Measurements from ENCODE around the gene PPP4R3C. TPM values are rescaled to one million over a fixed set of nuclear protein-coding genes. Genes with fewer than 3 reads are reported as not detected.

PPP4R3C gene
- not detected for total RNA-seq

DNA sequence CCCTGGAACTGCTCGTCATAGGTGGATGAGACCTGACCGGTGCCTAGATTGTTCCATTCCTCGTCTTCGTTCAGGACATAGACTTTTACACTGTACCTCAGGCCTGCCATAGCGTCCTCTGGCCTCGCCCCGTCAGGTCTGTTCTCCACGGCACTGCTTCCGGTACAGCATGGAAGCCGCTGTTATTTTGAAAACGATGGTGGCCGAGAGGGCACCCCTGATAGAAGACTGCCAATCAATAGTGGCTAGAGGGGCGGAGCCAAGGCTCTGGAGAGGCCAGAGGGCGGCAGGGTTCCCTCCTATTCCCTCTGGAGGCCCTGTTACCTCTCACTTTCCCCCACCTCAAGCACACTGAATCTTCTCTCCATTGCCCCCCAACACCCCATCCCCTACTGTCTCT, at the start of gene PPP4R3C:
Gene PPP4R3C (minus strand): TSS at position 155 of the 400 bp plus-strand sequence. CDS start 45 bp downstream, at position 110.
- TF ChIP-seq, protein P1, sequence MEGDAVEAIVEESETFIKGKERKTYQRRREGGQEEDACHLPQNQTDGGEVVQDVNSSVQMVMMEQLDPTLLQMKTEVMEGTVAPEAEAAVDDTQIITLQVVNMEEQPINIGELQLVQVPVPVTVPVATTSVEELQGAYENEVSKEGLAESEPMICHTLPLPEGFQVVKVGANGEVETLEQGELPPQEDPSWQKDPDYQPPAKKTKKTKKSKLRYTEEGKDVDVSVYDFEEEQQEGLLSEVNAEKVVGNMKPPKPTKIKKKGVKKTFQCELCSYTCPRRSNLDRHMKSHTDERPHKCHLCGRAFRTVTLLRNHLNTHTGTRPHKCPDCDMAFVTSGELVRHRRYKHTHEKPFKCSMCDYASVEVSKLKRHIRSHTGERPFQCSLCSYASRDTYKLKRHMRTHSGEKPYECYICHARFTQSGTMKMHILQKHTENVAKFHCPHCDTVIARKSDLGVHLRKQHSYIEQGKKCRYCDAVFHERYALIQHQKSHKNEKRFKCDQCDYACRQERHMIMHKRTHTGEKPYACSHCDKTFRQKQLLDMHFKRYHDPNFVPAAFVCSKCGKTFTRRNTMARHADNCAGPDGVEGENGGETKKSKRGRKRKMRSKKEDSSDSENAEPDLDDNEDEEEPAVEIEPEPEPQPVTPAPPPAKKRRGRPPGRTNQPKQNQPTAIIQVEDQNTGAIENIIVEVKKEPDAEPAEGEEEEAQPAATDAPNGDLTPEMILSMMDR (IDR thresholded peaks at IDR 0.05; ENCODE audit: low read depth), result no peak

DNA sequence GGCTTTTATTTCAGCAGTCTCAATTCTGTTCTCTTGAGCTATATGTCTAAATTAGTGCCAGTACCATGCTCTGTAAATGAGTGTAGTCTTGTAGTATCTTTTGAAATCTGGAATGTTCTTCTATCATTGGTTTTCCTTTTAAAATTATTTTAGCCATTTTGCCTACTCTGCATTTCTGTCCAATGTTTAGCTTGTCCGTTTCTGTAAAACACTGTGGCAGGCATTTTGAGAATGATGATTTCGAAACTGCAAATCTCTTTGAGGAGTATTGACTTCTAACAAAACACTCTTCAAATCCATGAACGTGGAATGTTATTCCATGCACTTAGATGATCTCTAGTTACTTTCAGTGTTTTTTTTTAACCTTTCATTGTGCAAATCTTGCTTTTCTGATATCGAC, 28.3 kb upstream of the PPP4R3C start:
- TF ChIP-seq, protein P1 (IDR thresholded peaks at IDR 0.05; ENCODE audit: low read depth), result no peak

DNA sequence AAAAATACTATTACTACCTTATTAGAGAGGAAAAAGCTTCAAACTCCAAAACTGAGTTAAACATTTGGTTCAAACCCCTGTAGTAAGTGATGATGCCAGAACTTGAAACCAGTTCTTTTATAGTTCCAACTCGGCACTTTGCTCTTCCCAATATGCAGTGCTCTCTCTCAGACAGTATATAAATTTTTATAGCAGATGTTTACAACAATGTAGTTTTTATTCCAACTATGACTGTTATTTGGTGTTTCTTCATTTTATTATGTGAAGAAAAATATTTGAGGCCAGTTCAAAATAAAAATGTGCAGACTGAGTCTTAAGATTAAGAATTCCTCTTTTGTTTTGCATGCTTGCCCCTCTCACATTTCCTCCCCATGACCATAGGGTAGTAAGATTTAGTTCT, 2.9 kb upstream of the PPP4R3C start:
- TF ChIP-seq, protein P1 (IDR thresholded peaks at IDR 0.05; ENCODE audit: low read depth), result no peak

DNA sequence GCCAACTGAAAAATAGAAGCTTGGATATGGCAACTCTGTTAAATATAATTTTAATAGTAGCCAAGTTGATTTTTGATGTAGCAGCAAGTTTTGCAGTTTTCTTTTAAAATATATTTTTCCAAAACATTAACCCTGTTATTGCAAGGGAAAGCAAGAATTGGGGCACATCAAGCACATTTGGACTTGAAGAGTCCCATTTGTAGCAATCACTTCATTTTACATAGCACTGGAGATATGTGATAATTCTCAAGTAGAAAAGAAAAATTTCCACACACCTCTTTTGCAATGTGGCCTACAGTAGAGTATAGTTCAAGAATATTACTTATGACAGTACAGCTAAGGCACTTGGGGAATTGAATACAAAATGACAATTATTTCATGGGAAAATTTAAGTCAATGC, 1.9 kb upstream of the PPP4R3C start:
- TF ChIP-seq, protein P1 (IDR thresholded peaks at IDR 0.05; ENCODE audit: low read depth), result no peak

DNA sequence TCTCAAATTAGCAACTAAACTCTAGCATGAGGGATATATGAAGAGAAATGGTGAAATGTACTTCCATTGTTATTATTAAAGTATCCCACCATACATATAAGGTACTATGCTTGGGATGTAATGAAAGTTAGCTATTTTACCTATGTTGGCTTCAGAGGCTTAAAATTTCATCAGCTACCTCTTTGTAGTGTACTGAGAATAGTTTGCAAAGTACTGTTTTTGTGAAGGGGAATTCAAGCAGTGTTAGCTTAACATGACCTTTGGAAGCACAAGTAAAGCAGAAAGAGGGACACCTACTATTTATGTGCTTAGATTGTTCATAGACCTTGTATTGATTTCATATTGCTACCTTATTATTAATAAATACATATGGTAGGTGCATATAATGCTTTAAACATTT, 11.8 kb downstream of the PPP4R3C start:
- TF ChIP-seq, protein P1 (IDR thresholded peaks at IDR 0.05; ENCODE audit: low read depth), result no peak

DNA sequence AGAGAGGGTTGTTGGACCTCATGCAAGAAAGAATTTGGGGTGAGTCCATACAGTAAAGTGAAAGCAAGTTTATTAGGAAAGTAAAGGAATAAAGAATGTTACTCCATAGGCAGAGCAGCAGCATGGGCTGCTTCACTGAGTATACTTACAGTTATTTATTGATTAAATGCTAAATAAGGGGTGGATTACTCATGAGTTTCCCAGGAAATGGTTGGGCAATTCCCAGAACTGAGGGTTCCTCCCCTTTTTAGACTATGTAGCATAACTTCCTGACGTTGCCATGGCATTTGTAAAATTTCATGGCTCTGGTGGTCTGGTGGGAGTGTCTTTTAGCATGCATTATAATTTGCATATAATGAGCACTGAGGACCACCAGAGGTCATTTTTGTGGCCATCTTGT, 16.7 kb downstream of the PPP4R3C start:
- TF ChIP-seq, protein P1 (IDR thresholded peaks at IDR 0.05; ENCODE audit: low read depth), result no peak

DNA sequence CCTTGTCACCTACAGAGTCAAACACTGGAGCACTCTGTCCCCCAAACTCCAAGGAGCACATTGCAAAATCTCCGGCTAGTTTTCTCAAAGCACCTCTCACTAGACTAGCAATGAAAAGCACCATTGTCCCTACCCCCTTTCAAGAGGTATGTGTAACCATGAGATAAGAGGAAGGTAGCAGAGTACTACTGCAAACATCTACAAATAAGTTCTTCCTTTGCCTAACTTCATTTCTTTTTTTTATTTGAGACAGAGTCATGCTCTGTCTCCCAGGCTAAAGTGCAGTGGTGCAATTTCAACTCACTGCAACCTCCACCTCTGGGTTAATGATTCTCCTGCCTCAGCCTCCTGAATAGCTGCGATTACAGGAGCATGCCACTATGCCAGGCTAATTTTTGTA, 17.7 kb downstream of the PPP4R3C start:
- TF ChIP-seq, protein P1 (IDR thresholded peaks at IDR 0.05; ENCODE audit: low read depth), result no peak
